Upper lobe of right lung (tissue), 1 donor: ENCODE data around the gene UNC5C. TPM values are rescaled to one million over a fixed set of nuclear protein-coding genes. Genes with fewer than 3 reads are reported as not detected.

Experiments
- ATAC-seq: fragments of 200-7000 bp; cut with Tn5 transposase; one replicate; pipeline ENCODE4 v1.9.1; 2020; ENCODE audit warnings: mild to moderate bottlenecking, moderate library complexity
- DNase-seq: peaks from one replicate; pipeline ENCODE4 v3.0.0-alpha.2; 2020
- H3K27ac ChIP-seq: fragments of 200-600 bp; one replicate; pipeline ENCODE4 v1.8.0; 2022
- H3K27me3 ChIP-seq: fragments of 200-600 bp; one replicate; pipeline ENCODE4 v1.8.0; 2022; ENCODE audit warnings: mild to moderate bottlenecking
- H3K36me3 ChIP-seq: fragments of 200-600 bp; one replicate; pipeline ENCODE4 v1.8.0; 2022
- H3K4me1 ChIP-seq: fragments of 200-600 bp; one replicate; pipeline ENCODE4 v1.8.0; 2022
- H3K4me3 ChIP-seq: fragments of 200-600 bp; one replicate; pipeline ENCODE4 v1.8.0; 2022; ENCODE audit warnings: mild to moderate bottlenecking
- H3K9me3 ChIP-seq: fragments of 200-600 bp; one replicate; pipeline ENCODE4 v1.8.0; 2022
- intact Hi-C: fragments of 100-400 bp; cut with DNase I; formaldehyde crosslinking; loops from one replicate; pipeline ENCODE4 v1.11.0; 2022
- total RNA-seq: library from RNA; stranded (reverse); fragmentation: NEBNext Ultra II Directional; extraction: Animal tissue kit (Norgen Biotek cat#: 25700); gene quantifications from one replicate; pipeline ENCODE4 v1.2.1, GENCODE V29; 2021
- TF ChIP-seq, protein P1 (sequence below): fragments of 200-600 bp; IDR thresholded peaks from one replicate; pipeline ENCODE4 v1.8.0; 2022; ENCODE audit warnings: antibody characterized with exemption
- donor health status: DM: no; HTN: yes; CAD: no; lungs with severe emphysema.

Gene UNC5C
- total RNA-seq, 1 donor from 2014 or later: 6.7 TPM

DNA sequence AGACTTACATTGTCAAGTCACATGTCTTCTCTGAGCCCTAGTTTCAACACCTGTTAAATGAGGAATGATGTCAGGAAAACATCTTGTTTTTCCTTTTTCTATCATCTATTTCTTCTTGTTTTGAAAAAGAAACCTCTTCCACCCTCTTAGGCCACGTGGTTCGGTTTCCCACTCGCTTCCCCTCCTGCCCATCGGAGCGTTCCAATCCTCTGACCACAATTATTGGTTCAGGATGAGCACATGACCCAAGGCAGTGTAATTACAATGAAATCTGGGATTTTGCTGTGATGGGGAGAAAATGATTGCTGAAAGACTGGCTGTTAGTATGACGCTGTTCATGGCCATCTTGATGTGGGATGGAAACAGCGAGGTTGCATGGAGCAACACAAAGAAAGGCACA, 186.7 kb downstream of the UNC5C start:
- Histone ChIP-seq H3K4me1 (peaks cover 20% of the 10 kb centered on the region), H3K9me3 (no peaks in the 10 kb centered on the region), H3K36me3 (no peaks in the 10 kb centered on the region), H3K27ac (no peak overlapping the region), H3K4me3 (no peak overlapping the region), H3K27me3 (no peaks in the 10 kb centered on the region)
- intact Hi-C loops: no loop called here
- DNase-seq (no peak), ATAC-seq (no peak)
- TF ChIP-seq, protein P1, sequence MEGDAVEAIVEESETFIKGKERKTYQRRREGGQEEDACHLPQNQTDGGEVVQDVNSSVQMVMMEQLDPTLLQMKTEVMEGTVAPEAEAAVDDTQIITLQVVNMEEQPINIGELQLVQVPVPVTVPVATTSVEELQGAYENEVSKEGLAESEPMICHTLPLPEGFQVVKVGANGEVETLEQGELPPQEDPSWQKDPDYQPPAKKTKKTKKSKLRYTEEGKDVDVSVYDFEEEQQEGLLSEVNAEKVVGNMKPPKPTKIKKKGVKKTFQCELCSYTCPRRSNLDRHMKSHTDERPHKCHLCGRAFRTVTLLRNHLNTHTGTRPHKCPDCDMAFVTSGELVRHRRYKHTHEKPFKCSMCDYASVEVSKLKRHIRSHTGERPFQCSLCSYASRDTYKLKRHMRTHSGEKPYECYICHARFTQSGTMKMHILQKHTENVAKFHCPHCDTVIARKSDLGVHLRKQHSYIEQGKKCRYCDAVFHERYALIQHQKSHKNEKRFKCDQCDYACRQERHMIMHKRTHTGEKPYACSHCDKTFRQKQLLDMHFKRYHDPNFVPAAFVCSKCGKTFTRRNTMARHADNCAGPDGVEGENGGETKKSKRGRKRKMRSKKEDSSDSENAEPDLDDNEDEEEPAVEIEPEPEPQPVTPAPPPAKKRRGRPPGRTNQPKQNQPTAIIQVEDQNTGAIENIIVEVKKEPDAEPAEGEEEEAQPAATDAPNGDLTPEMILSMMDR: no peak

DNA sequence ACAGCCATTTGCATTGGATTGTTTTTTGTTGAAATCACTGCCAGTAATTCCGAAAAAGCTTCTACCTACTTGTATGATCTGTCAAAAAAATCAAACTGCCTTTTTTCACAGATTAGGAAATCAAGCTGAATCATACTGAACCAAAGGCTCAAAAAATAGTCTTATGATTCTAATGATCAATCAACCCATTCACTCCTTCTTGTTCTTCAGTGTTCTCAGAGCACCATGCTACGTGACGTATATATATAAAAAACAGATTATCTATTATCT, 187.1 kb downstream of the UNC5C start:
- Histone ChIP-seq H3K9me3 (no peaks in the 10 kb centered on the region), H3K27me3 (no peaks in the 10 kb centered on the region), H3K4me1 (peaks cover 20% of the 10 kb centered on the region), H3K27ac (no peak overlapping the region), H3K36me3 (no peaks in the 10 kb centered on the region), H3K4me3 (no peak overlapping the region)
- TF ChIP-seq, protein P1: no peak
- ATAC-seq (no peak), DNase-seq (no peak)
- intact Hi-C loops: no loop called here

DNA sequence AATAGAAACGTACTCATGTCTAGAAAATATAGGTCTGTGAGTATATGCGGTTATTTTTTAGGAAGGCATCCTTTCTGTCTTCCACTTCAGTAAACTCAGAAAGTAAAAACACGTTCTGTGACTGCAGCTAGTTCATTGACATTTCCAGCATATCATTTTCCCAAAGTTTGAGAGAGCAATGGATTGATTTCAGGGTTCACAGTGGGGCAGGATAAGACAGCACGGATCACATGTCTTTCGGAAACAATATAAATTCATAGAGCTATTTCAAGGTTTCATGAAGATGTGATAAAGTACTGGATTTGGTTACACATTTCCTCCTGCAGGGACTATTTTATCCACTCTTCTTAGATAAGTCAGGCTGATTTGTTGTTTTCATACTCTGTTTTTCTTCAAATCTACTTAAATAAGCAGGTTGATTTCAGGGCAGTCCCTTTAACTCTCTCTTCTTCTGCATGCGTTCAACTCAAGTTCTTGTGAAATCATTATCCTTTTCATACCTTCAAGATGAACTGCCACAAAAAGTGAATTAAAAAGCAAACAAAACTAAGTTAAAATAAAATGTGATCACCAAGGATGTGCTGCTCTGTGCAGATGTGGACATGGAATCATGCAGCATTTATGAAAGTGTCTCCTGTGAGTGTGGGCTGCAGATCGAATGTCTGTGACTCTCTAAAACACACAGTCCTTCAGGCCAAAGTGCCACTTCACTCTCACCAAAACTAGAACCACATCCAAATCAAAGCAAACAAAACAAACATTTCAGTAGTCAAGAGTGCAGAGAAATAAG, 187.7 kb downstream of the UNC5C start:
- Histone ChIP-seq H3K4me3 (no peak overlapping the region), H3K4me1 (peaks cover 20% of the 10 kb centered on the region), H3K9me3 (no peaks in the 10 kb centered on the region), H3K27ac (no peak overlapping the region), H3K27me3 (no peaks in the 10 kb centered on the region), H3K36me3 (no peaks in the 10 kb centered on the region)
- DNase-seq (no peak), ATAC-seq (peak; percentile 74)
- intact Hi-C loops: no loop called here
- TF ChIP-seq, protein P1: no peak

DNA sequence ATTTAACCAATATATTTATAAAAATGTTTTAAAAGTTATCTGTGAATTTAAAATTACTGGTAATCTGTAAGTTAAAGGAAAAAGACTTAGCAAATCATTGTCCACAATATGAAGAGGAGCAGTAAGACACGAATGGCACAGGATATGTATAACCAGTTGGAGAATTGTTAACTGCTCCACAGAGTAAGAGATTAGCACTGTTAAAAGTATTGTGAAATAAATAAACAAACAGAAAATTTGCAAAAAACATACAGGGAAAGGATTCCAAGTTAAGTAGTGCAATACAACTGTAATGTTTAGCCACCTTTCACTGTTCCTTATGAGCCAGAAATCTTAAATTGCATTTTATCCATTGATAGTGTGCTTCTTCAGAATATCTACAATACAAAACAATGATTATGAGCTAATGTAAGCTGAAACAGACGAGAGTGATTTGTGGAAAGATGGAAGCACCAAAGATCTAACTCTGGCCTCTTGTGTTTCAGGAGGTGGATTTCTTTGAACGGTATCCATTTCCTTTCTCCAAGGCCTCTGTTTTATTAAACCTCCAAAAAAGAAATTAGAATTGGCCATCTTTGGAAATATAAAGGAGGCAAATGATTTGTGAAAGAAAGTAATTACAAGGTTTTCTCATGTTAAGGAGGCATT, 188.4 kb downstream of the UNC5C start:
- Histone ChIP-seq H3K4me3 (no peak overlapping the region), H3K9me3 (no peaks in the 10 kb centered on the region), H3K4me1 (peaks cover 20% of the 10 kb centered on the region), H3K36me3 (no peaks in the 10 kb centered on the region), H3K27me3 (no peaks in the 10 kb centered on the region), H3K27ac (no peak overlapping the region)
- no peak for DNase-seq
- intact Hi-C loops: no loop called here
- no peak for ATAC-seq
- TF ChIP-seq, protein P1: no peak

DNA sequence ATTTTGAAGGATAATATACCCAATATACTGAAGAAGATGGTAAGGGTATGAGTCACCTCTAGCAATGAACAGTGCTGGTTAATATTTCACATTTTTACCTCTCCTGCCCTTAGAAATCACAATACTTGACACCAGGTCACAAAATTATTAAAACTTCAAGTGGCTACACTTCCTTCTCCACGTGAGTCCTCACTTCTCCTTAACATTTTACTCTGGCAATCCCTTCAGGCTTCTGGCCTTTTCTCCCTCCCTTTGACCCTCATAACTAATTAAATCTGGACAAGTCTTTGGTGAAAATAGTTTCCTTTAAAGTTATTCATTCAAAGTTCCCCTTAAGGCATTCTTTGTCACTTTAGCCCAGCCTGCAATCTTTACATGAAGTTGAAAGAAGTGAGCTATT, 190.4 kb downstream of the UNC5C start:
- Histone ChIP-seq H3K36me3 (no peaks in the 10 kb centered on the region), H3K4me3 (no peak overlapping the region), H3K27me3 (no peaks in the 10 kb centered on the region), H3K9me3 (no peaks in the 10 kb centered on the region), H3K4me1 (peaks cover 20% of the 10 kb centered on the region), H3K27ac (no peak overlapping the region)
- ATAC-seq (peak; percentile 71), DNase-seq (no peak)
- TF ChIP-seq, protein P1: no peak
- intact Hi-C loops: no loop called here
